ENCODE results near the gene ANXA9. TPM values are rescaled to one million over a fixed set of nuclear protein-coding genes. Genes with fewer than 3 reads are reported as not detected.

Gene ANXA9
- 0.31 and 0.61 TPM in 2 replicates for total RNA-seq

GRCh38 chr1:150981805-150982712, at the start of gene ANXA9:
ANXA9 (plus strand) TSS chr1:150982292; CDS start chr1:150983106, 814 bp downstream.

GRCh38 chr1:150974580-150975478, 7.3 kb upstream of the ANXA9 start, which contains the start of gene CERS2:
CERS2 (minus strand) TSS chr1:150974835; CDS start chr1:150969090, 5,745 bp downstream.

DNA sequence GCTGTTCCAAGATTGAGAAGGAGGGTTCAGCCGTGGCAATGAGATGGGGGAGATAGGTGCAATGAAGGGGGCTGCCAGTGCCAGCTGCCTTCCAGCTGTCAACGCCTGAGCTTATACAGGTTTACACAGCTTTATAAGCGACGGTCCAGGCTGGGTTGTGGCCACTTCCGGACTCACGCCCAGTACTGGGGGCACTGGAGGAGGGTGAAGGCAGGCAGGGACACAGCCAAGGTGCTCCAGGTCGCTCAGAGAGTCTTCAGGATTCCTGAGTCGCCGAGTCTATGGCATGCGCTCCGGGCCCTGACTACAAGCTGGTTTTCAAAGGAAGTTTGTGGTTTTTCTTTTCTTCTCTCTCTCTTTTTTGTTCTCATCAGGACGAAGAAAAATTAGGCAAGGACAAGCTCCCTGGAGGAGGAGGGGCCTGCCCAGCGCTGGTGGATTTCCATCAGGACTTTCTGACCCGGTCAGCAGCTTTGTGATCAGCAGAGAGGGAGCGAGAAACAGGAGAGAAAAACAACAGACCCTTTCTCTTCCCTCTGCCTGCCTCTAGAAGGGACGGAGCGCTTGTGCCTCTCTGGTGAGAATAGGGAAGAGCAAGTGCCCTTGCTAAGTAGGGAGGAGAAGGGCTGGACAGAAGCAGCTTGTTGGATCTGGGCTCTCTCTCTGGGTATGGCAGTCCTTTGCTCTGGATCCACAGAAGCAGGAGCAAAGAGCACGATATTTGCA, 24.4 kb downstream of the ANXA9 start, which contains the start of gene MINDY1:
TSS of gene MINDY1 (minus strand) at position 576 of the 726 bp plus-strand sequence. CDS start 4,285 bp downstream, outside the sequence.

GRCh38 chr1:151008244-151009205, 26.4 kb downstream of the ANXA9 start, which contains the start of gene PRUNE1:
PRUNE1 (plus strand) TSS chr1:151008449; CDS start chr1:151008633, 184 bp downstream.

DNA sequence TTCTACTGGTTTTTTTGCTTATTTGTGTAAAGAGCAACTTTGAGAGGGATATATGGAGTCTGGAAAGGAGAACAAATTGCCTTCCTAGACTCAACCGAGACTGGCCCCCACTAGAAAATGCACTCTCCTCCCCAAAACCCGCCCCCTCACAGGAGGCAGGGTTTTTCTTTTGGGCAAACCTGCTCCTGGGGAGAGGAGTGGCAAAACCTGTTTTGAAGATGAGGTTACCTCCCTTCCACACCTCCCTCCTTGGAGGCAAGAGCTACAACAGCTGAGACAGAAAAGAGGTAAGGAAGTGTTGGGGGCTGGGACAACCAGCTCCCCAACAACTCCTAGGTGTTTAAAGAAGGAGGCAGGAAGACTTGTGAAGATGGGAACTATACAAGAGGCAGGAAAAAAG, 54.3 kb downstream of the ANXA9 start, which contains the start of gene BNIPL:
TSS of gene BNIPL (plus strand) at position 231 of the 400 bp plus-strand sequence. CDS start at position 371, 140 bp downstream.

Other genes starting within 250 kb of the ANXA9 start
- 3.0 and 3.9 TPM in 2 replicates for gene CTSS, start 216.5 kb upstream of the ANXA9 start, total RNA-seq
- 72.9 and 111 TPM in 2 replicates for gene CTSK, start 174.0 kb upstream of the ANXA9 start, total RNA-seq
- gene ARNT, start 105.7 kb upstream of the ANXA9 start, total RNA-seq: 16.7 and 19.4 TPM in 2 replicates
- not detected in 2 replicates for gene CTXND2, start 95.2 kb upstream of the ANXA9 start, total RNA-seq
- gene SETDB1, start 55.9 kb upstream of the ANXA9 start, total RNA-seq: 18.8 and 28.3 TPM in 2 replicates
- 111 and 112 TPM in 2 replicates for gene CERS2, start 7.5 kb upstream of the ANXA9 start, total RNA-seq
- gene MINDY1, start 24.6 kb downstream of the ANXA9 start, total RNA-seq: 8.8 and 12.7 TPM in 2 replicates
- 11.5 and 18.2 TPM in 2 replicates for gene PRUNE1, start 26.2 kb downstream of the ANXA9 start, total RNA-seq
- 1.2 and 7.6 TPM in 2 replicates for gene BNIPL, start 54.3 kb downstream of the ANXA9 start, total RNA-seq
- 0.94 and 1.7 TPM in 2 replicates for gene C1orf56, start 65.5 kb downstream of the ANXA9 start, total RNA-seq
- gene CDC42SE1, start 77.3 kb downstream of the ANXA9 start, total RNA-seq: 87.9 and 97.3 TPM in 2 replicates
- gene MLLT11, start 78.1 kb downstream of the ANXA9 start, total RNA-seq: 9.3 and 9.6 TPM in 2 replicates
- 7.7 and 9.2 TPM in 2 replicates for gene GABPB2, start 88.5 kb downstream of the ANXA9 start, total RNA-seq
- gene SEMA6C, start 164.3 kb downstream of the ANXA9 start, total RNA-seq: 0.47 and 0.84 TPM in 2 replicates
- not detected in 2 replicates for gene TNFAIP8L2, start 174.4 kb downstream of the ANXA9 start, total RNA-seq
- 6.0 and 6.5 TPM in 2 replicates for gene LYSMD1, start 183.6 kb downstream of the ANXA9 start, total RNA-seq
- 23.0 and 39.4 TPM in 2 replicates for gene SCNM1, start 183.9 kb downstream of the ANXA9 start, total RNA-seq
- 1.2 TPM in 1 of 2 replicates, not detected in the other for gene TMOD4, start 193.7 kb downstream of the ANXA9 start, total RNA-seq
- 43.2 and 55.1 TPM in 2 replicates for gene VPS72, start 207.9 kb downstream of the ANXA9 start, total RNA-seq
- 40.2 and 48.3 TPM in 2 replicates for gene PIP5K1A, start 216.3 kb downstream of the ANXA9 start, total RNA-seq